HG02852 (cell line): ENCODE data around the gene RPL29.

Source experiments
- ATAC-seq: cut with Tn5 transposase; IDR thresholded peaks from one replicate; pipeline ENCODE4 v1.9.1; 2021; ENCODE audit warnings: mild to moderate bottlenecking, moderate library complexity; ENCODE audit not compliant: unreplicated experiment

RPL29 gene

DNA sequence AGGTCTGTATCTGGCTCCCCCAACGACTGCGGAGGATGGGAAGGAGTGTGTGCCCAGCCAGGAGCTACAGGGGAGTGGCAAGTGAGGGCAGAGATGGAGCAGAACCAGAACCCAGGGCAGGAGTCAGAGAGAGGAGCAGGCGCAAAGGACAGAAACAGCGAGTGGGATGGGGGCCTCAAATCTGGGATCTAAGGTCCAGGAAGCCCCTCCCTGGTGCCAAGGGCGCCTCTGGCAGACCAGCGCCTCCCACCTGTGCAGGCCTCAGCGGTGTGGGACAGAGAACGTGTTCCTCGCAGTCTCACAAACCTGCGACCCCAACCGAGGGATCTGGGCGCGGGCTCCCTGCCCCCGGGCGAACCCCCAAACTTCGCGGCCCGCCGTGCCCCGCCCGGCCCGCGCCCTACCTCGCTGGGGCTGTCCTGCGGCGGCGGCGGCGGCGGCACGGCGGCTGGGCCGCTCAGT, 28.7 kb downstream of the RPL29 start:
- peak; percentile 53 for ATAC-seq

DNA sequence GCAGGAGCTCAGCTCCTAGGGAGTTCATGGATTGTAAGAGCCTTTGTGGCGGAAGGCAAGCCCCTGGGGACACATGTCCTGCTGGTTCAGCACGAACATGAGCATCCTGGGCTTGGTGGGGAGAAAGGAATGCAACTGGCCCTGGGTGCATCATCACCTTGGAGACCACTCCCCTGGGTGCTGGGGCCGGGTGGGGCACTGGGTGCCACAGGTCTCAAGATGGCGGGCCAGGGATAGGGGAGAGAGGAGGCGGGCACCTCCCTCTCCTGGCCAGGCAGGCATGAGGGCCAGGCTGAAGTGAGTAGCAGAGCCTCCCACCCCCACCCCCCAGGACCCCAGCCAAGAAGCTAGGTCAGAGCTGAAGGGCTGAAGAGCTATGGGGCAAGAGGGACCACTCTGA, 29.2 kb downstream of the RPL29 start:
- ATAC-seq, result no peak

DNA sequence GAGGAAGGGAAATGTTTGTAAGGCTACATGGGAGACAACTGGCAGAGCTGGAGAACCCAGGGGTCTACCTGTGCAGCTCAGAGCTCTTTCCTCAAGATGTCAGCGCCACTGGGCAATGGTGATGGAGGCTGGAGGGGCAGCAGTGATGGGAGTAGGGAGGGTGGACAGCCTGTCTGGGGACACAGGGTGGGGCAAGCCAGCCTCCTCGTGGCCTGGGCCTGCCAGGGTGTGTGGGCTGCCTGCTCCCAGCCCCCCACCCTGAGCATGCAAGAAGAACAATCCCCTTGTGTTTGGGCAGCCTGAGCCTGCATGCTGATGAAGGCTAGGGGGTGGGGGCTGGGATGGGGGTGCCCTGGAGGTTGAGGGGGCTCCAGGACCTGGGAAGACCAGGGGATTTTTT, 29.7 kb downstream of the RPL29 start:
- ATAC-seq, result no peak

DNA sequence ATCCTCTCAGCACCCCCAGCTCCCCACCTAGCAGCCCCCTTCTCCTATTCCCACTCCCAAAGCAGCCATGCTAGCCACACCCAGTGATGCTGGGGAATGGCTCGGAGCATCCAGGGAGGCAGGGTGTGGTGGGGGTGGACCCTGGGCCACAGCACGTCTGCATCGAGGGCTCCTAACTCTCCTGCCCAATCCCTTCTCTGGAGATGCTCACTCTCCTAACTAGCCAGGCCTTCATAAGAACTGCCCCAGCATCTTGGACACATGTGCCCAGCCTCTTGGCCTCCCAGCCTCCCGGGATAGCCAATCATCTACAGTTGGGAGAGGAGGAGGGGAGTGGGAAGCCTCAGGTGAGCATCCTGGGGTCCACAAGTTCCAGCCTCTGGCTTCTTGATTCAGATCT, 31.2 kb downstream of the RPL29 start:
- no peak for ATAC-seq

DNA sequence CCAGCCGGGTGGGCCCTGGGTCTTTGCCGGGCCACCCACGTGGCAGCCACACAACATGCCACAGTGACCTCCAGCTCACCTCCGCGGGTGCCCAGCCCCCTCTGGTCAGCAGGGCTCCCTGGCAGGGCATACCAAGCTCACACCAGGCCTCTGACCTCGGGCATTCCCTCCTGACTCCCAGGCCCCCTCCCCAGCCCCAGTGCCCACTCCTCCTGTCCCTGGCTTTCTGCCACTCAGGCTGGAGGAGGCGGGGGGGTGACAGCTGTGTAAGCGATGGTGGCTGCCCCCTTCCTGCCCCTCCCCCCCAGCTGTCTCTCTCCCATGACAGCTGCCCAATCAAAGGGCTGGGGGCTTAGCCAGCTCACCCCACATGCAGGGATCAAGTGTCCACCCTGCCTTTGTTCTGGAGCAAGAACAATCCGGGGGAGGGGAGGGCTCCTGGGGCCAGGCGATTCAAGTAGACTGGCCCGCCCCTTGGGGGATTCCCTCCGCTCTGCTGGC, 31.7 kb downstream of the RPL29 start:
- ATAC-seq, result no peak

DNA sequence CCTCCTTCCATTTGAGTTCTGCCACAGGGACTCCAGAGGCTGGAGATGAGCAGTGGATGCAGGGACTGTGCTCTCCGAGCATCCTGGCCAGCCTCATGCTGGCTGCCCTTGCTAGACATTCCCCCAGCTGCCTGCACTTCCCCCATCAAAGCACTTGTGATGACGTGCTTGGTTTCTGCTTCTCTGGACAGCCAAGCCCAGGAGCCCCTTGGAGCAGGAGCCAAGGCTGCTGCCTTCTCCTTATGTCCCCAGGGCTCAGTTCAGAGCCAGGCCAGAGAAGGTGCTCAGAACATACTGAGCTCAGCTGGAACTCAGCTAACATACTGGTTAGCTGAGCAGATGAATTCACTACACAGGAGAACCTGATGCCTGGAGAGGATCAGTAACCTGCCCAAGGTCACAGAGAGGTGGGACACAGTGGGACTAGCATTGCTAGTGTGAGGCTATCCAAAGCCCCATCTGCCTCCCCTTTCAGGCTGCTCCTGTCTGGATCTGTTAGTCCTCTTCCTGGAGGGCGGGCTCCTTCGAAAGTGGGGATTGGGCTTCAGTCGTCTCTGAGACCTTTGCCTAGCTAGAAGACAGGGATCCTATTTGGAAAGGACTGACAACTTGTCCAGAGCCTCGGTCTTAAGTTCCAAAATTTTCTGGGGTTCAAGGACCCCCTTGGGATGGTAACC, 32.7 kb downstream of the RPL29 start:
- no peak for ATAC-seq

DNA sequence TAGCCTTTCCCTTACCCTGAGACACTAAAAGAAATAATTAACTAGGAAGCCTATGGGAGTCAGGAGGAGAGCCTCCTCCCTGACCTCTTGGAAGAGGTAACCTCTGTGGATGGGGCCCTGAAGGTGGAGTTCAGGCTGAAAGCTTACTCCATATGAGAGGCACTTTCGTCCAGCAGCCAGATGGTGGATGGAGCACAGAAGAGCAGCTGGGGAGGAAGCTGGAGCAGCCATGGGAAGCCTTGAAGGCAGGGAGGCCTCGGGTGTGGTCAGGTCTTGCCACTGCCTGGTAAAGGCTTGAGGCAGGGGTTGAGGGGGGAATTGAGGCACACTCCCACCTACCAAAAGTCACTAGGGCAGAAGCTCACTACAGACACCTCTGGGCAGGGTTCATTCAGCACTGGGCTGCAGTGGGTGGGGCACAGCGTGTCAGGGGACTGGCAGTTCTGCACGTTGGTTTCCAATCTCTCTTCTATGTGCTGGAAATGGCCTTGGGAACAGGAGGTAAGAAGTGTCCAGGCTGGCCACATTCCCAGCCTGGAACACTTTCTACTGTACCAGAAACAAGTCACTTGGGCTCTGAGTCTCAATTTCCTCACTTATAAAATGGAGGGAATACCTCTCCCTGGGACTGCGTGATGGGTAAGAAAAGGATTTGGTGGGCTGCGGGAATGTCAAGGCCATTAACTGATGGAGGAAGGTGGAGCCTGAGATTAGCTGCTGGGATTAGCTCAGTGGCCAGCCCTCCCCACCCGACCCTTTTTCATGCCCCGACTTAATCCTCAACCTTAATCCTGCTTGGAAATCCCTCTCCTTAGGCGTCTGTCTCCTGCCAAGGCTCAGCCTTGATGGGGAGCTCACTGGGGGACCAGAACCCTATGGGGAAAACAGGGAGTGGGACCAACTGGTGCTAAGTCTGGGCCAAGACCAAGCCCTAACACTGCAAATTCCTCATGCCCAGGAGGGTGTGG, 33.8 kb downstream of the RPL29 start:
- ATAC-seq, result no peak

DNA sequence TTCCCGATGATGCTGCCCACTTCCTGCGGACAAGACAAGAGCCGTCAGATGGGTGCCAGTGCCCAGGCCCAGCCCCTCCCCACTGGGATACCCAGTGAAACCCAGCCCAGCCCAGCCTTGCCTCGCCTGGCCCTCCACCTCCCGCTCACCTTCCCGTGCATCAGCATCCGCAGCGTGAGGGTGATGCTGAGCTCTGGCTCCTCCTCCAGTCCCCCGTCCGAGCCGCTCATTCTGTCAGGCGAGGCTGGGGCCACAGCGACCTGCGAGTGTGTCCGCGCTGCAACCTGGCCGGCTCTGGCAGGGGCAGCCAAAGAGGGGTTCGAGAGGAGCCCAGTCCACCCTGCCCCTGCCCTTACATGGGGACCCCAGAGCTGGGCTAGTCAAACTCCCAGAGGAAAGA, 34.7 kb downstream of the RPL29 start:
- ATAC-seq, result no peak

DNA sequence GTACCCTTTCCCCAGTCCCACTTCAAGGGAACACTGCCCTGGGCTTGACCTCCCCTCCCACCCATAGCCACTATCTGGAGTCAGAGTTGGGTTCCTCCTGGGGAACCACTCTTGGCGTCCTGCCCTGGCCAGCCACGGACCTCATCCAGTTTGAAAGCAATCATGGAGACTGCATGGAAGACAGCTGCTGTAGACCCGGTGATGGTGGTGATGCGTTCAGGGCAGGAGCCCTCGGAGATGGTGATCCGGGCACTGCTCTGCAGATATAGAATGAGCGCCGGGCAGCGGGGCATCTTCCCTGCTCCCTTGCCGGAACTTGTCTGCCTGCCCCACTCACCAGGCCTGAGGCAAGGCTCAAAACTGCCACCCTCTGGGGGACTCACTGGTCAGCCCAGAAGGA, 35.3 kb downstream of the RPL29 start:
- no peak for ATAC-seq

DNA sequence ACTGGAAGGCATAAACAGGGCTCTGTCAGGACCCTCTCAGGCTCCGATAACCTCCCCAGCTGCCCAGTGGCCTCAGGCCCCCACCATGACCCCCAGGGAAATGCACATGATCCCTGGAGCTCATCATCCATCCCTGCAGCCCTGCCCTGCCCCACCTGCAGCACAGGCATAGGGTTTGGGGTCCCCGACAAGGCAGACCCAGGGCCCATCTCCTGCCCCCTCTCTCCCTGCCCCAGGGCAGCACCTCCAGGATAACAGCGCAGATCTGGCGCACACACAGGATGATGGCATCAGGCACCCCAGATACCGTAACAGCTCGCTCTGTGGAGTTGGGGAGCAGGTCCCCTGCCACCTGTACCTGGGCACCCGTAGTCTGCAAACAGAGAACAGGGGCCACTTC, 36.0 kb downstream of the RPL29 start:
- ATAC-seq, result no peak

DNA sequence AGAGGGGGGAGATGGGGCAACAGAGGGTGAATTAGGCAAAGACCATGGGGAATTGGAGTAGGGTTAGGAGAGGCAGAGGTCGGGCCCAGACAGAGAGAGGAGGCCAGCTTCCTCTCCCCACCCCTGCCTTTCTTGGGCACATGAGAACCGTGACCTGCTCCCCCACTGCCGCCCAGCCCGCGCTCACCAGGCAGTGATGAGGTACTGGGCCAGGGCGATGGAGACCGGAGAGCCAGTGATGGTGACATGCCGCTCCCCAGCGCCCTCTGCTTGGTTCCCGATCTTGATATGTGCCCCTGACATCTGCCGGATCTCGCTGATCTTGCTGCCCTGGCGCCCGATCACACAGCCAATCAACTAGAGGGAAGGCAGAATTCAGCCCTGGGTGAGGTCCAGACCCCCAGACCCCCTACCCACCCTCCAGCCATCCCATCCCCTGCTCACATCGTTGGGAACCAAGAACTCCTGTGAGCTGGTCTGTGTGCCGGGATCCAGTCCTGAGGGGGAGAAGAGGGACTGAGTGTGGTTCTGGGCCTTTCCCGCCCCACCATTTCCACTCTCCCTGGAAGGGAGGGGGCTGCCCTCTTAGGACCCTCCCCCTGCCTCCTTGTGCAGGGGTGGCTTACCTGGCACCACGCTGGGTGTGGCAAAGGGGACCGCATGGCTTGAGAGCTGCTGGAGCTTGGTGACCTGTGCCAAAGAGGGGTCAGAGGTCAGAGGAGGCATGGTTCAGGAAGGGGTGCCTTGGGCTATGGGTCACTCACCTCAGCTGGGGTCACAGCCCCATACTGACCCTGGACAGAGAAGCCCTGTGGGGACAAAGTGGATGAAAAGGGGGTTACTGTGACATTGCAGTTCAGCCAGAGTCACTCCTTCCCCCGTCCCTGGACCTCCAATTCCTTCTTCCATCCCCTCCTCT, 36.8 kb downstream of the RPL29 start:
- no peak for ATAC-seq

DNA sequence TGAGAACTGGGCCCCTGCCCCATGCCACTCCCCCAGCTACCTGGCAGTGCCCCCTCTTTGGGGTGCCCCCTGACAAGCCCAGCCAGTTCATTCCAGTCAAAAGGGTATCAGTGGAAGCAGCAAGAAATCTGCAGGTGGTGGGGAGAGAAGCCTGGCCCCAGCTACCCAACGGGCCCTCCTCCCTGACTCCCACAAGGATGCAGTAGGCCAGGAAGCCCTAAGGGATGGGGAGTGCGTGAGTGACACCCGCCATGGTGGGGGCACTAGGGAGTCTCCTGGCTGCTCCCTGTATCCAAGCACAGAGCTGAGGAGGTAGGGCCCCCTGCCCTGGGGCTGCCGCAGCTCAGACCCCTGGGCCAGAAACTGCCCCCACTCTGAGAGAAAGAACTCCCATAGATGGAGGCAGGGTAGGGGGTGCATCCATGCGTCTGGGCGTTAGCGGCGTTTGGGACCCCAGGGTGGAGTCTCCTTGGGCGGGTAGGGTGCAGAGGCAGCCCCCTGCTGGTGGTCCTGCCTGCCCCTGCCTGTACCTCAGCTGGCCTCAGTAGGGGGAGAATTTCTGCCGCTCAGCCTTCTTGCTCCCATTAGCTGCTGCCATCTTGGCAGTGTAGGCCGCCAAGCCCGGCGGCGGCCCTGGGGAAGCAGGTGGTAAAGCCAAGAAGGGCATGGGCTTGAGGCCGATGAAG, 38.0 kb downstream of the RPL29 start:
- ATAC-seq, result no peak

DNA sequence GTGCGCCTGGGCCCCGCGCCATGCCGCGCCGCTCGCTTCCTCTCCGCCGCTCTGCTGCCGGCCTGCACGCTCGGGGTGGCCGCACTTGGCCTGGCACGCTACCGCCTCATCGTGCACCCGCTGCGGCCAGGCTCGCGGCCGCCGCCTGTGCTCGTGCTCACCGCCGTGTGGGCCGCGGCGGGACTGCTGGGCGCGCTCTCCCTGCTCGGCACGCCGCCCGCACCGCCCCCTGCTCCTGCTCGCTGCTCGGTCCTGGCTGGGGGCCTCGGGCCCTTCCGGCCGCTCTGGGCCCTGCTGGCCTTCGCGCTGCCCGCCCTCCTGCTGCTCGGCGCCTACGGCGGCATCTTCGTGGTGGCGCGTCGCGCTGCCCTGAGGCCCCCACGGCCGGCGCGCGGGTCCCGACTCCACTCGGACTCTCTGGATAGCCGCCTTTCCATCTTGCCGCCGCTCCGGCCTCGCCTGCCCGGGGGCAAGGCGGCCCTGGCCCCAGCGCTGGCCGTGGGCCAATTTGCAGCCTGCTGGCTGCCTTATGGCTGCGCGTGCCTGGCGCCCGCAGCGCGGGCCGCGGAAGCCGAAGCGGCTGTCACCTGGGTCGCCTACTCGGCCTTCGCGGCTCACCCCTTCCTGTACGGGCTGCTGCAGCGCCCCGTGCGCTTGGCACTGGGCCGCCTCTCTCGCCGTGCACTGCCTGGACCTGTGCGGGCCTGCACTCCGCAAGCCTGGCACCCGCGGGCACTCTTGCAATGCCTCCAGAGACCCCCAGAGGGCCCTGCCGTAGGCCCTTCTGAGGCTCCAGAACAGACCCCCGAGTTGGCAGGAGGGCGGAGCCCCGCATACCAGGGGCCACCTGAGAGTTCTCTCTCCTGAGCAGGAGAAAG, 39.6 kb downstream of the RPL29 start:
- ATAC-seq, result no peak

DNA sequence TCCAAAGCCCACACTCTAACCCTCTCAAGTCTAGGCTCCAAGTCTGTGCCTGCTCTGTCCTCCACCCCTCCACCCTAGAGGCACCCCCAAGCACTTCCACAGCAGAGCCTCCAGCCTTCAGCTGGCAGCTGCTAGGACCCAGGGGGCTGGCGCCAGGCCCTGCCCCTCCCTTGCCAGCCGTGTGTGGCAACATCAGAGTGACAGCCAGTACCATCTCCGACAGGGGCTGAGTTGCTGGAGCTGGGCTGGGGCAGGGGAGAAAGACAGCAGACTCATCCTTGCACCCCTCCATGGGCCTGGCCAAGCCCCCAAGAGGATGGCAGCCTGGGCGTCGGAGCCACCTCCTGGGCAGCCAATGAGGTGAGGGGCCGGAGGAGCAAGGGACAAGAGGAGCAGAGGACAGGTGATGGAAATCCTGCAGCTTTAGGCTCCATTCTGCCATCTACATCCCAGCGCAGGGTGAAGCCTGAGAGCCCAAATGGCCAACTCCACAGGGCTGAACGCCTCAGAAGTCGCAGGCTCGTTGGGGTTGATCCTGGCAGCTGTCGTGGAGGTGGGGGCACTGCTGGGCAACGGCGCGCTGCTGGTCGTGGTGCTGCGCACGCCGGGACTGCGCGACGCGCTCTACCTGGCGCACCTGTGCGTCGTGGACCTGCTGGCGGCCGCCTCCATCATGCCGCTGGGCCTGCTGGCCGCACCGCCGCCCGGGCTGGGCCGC, 40.4 kb downstream of the RPL29 start, which contains the start of gene GPR62:
TSS of gene GPR62 (plus strand) at position 207 of the 718 bp plus-strand sequence. CDS start at position 479, 272 bp downstream.
- no peak for ATAC-seq

DNA sequence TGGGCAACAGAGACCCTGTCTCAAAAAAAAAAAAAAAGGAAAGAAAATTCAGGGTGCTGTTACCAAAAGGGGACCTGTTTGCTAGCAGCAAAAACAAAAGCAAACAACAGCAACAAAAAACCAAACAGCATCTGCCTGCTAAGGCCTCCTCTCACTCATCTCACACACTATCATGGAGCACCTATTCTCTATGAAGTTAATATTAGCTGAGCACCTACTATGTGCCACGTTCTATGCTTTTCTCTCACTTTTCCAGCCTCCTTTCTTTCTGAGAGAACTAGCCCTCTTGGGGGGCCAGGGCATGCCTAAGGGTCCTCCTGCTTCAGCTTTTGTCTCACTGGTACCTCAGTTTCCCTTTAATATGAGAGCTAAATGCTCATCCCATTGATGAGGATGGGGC, 41.0 kb downstream of the RPL29 start:
- no peak for ATAC-seq

DNA sequence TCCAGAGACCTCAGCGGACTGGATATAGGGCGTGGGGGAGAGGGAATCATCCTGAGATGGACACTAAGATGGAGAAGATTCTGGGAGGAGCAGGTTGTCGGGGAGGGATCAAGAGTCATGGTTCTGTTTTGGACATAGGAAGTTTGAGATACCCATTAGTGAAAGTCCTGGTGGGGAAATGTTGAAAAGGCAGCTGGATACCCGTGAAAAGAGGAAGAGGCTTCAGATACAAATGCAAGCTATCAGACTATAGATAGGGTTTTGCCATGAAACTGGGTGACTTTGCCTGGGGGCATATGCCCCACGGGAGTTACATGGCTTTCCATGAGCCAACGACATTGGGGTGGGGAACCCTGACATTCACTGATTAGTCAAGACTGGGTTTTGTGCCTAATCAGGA, 41.6 kb downstream of the RPL29 start:
- no peak for ATAC-seq

DNA sequence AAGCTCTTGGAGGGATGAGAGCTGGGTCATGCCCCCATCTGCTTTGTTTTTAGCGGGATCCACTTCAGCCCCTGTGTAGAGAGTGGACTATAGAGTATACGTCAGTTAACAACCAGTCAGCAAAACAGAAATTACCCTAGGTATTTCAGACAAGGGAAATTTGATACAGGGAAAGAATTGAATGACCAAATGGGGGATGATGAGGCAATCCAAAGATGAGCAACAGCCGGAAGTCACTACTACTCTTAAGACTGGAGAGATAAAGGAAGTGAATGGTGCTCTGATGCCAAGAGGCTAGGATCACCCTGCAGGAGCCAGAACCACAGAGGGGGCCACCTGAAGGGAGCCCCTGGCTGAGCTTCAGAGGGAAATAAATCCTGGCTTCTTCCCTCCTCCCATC, 42.2 kb downstream of the RPL29 start:
- no peak for ATAC-seq

DNA sequence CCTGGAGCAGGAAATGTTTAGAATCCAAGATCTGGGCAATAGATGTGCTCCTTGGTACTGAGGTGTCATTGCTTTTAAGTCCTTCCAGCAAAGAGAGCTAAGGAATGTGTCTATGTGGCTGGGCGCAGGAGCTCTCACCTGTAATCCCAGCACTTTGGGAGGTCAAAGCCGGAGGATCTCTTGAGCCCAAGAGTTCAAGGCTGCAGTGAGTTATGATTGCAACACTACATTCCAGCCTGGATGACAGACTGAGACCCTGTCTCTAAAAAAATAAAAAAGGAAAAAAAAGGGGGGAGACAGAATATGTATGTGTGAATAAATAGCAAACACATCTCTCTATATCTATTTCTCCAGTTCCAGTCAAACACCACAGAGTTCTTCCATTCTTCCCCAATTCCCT, 44.8 kb downstream of the RPL29 start:
- ATAC-seq, result no peak

DNA sequence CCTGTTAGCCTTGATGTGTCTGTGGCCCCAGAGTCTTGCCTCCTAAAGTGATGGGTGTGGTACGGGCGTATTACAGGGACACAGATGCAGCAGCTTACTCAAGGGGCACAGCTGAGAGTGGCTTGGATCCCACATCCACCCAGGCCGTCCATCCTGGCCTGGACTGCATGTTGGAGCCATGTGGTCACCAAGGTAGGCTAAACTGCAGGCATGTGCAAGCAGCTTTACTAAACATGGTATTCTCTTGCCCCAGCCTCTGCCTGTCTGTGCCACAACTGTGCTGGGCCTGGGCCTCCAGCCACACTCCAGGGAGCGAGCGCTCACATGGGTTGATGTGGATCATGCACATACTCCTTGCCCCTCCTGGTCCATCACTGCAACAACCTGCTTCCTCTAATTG, 46.6 kb downstream of the RPL29 start:
- no peak for ATAC-seq
